HepG2 (cell line): Measurements from ENCODE around the gene PLOD2. TPM values are rescaled to one million over a fixed set of nuclear protein-coding genes. Genes with fewer than 3 reads are reported as not detected.

Experiments used
- MAZ ChIP-seq, 2 experiments: sonication (generic) in 1 of 2; formaldehyde crosslinking in 1 of 2; IDR thresholded peaks; 2 replicates each; pipeline versions ENCODE4 v1.5.0 to v1.6.1; 2012 to 2020; ENCODE audit warnings: low read depth in 2 of 2, mild to moderate bottlenecking in 2 of 2, borderline replicate concordance in 1 of 2, improper control_type of control experiment in 1 of 2, low read length in 1 of 2, missing genetic modification reagents in 1 of 2, moderate library complexity in 1 of 2
- NFYC ChIP-seq: IDR thresholded peaks from 2 replicates; pipeline ENCODE4 v1.6.1; 2016; ENCODE audit warnings: missing genetic modification reagents, missing compliant biosample characterization
- NR2C2 ChIP-seq: sonication (generic); formaldehyde crosslinking; IDR thresholded peaks from 2 replicates; pipeline ENCODE4 v1.4.0; 2020; ENCODE audit warnings: missing genetic modification reagents, mild to moderate bottlenecking, moderate library complexity, borderline replicate concordance
- PHF21A ChIP-seq: sonication (generic); formaldehyde crosslinking; IDR thresholded peaks from 2 replicates; pipeline ENCODE4 v1.5.0; 2020; ENCODE audit warnings: mild to moderate bottlenecking, missing genetic modification reagents
- SMAD1 ChIP-seq: sonication (generic); formaldehyde crosslinking; IDR thresholded peaks from 2 replicates; pipeline ENCODE4 v1.4.0; 2020; ENCODE audit warnings: missing genetic modification reagents, low read depth, mild to moderate bottlenecking, borderline replicate concordance
- polyA plus RNA-seq, 8 experiments: library from polyadenylated mRNA; depleted of rRNA in 3 of 8; stranded (reverse) in 7 of 8; unstranded in 1 of 8; fragments of >200 nt; fragmentation: Illumina TruSeq in 4 of 8; extraction: Trizol in 4 of 8; gene quantifications; 2 replicates each; pipeline versions ENCODE4 v1.2.1 to v1.2.3, GENCODE V29; 2011 to 2016; ENCODE audit warnings: low read depth in 4 of 8, missing spikeins in 1 of 8, mixed read lengths in 1 of 8; ENCODE audit not compliant: insufficient read depth in 1 of 8
- total RNA-seq, 5 experiments: library from RNA; depleted of rRNA; stranded (reverse); fragments of >200 nt; fragmentation: Illumina TruSeq; extraction: Trizol; gene quantifications; 2 replicates each; pipeline ENCODE4 v1.2.3, GENCODE V29; 2016; ENCODE audit warnings: low read depth in 1 of 5
- TF ChIP-seq, protein P1 (sequence below): sonication (generic); formaldehyde crosslinking; IDR thresholded peaks from 2 replicates; pipeline ENCODE4 v1.9.0; 2022; ENCODE audit warnings: low read depth, missing genetic modification reagents
- TF ChIP-seq, protein P2 (sequence below): sonication (generic); formaldehyde crosslinking; IDR thresholded peaks from 2 replicates; pipeline ENCODE4 v1.4.0; 2020; ENCODE audit warnings: missing genetic modification reagents

The PLOD2 gene
- total and polyA plus RNA-seq, 2 of the 13 experiments (the other 11 are each of a cell fraction or from before 2014, with no cell fraction given) = 107 to 161 TPM

DNA sequence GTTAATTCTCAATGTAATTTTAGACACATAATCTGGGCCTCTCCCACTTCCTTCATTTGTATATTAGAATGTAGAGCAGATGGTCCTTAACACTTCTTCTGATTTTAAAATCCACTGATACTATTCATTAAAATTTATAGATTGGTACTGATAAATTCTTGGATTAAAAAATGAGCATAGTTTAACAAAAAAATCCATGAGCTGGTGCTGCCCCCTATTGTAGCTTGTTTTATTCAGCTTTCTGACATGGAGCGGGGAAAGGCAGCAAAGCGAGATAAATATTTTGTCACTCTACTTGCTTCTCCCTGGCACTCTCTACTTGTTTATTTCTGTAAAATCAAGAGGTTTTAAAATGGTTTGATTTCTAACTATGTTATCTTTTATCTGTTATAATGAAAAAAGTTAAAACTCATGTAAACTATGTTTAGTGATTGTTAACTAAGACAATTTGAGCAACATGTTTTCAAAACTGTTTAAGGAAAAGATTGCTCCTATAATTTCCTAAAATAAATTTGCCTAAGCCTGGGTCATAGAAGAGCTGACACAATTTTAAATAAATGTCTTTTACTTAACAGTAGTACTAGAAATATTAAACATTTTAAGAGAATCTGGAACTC lies 26.5 kb upstream of the PLOD2 start (continued):
- no peak for TF ChIP-seq SMAD1 (CRISPR knock-in tag)
- TF ChIP-seq NFYC (CRISPR knock-in tag) = no peak
- TF ChIP-seq, protein P1, sequence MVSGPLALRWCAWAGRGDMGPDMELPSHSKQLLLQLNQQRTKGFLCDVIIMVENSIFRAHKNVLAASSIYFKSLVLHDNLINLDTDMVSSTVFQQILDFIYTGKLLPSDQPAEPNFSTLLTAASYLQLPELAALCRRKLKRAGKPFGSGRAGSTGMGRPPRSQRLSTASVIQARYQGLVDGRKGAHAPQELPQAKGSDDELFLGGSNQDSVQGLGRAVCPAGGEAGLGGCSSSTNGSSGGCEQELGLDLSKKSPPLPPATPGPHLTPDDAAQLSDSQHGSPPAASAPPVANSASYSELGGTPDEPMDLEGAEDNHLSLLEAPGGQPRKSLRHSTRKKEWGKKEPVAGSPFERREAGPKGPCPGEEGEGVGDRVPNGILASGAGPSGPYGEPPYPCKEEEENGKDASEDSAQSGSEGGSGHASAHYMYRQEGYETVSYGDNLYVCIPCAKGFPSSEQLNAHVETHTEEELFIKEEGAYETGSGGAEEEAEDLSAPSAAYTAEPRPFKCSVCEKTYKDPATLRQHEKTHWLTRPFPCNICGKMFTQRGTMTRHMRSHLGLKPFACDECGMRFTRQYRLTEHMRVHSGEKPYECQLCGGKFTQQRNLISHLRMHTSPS (CRISPR knock-in tag) = no peak
- TF ChIP-seq, protein P2, sequence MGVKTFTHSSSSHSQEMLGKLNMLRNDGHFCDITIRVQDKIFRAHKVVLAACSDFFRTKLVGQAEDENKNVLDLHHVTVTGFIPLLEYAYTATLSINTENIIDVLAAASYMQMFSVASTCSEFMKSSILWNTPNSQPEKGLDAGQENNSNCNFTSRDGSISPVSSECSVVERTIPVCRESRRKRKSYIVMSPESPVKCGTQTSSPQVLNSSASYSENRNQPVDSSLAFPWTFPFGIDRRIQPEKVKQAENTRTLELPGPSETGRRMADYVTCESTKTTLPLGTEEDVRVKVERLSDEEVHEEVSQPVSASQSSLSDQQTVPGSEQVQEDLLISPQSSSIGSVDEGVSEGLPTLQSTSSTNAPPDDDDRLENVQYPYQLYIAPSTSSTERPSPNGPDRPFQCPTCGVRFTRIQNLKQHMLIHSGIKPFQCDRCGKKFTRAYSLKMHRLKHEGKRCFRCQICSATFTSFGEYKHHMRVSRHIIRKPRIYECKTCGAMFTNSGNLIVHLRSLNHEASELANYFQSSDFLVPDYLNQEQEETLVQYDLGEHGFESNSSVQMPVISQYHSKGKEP (CRISPR knock-in tag) = no peak
- no peak for TF ChIP-seq MAZ (IDR thresholded peaks at IDR 0.05; ENCODE audit: borderline replicate concordance, low read depth, low read length)
- TF ChIP-seq MAZ (CRISPR knock-in tag; IDR thresholded peaks at IDR 0.05; ENCODE audit: low read depth) = no peak
- no peak for TF ChIP-seq NR2C2
- no peak for TF ChIP-seq PHF21A (CRISPR knock-in tag)
